Measurements from ENCODE around the gene COX7A2L.

DNA sequence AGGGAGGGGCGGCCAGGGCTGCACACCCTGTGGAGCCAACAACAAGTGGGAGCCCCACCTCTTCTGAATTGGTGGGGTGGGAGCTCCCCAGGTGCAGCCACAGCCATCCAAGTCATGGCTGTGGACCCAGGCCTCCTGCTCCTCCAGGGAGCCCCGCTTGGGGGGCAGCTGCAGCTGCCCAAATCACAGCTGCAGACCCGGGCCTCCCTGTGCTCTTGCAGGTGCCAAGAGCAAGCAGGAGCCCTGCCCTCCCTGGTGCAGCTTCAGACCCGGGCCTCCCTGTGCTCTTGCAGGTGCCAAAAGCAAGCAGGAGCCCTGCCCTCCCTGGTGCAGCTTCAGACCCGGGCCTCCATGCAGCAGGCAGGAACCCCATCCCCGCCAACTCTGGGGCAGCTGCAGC is 46.5 kb upstream of the COX7A2L start:
- TF ChIP-seq, protein P1, sequence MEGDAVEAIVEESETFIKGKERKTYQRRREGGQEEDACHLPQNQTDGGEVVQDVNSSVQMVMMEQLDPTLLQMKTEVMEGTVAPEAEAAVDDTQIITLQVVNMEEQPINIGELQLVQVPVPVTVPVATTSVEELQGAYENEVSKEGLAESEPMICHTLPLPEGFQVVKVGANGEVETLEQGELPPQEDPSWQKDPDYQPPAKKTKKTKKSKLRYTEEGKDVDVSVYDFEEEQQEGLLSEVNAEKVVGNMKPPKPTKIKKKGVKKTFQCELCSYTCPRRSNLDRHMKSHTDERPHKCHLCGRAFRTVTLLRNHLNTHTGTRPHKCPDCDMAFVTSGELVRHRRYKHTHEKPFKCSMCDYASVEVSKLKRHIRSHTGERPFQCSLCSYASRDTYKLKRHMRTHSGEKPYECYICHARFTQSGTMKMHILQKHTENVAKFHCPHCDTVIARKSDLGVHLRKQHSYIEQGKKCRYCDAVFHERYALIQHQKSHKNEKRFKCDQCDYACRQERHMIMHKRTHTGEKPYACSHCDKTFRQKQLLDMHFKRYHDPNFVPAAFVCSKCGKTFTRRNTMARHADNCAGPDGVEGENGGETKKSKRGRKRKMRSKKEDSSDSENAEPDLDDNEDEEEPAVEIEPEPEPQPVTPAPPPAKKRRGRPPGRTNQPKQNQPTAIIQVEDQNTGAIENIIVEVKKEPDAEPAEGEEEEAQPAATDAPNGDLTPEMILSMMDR (IDR thresholded peaks at IDR 0.05): no peak
- no peak for TF ChIP-seq POLR2A (IDR thresholded peaks at IDR 0.05)
